Measurements from ENCODE around the gene CREBRF.

DNA sequence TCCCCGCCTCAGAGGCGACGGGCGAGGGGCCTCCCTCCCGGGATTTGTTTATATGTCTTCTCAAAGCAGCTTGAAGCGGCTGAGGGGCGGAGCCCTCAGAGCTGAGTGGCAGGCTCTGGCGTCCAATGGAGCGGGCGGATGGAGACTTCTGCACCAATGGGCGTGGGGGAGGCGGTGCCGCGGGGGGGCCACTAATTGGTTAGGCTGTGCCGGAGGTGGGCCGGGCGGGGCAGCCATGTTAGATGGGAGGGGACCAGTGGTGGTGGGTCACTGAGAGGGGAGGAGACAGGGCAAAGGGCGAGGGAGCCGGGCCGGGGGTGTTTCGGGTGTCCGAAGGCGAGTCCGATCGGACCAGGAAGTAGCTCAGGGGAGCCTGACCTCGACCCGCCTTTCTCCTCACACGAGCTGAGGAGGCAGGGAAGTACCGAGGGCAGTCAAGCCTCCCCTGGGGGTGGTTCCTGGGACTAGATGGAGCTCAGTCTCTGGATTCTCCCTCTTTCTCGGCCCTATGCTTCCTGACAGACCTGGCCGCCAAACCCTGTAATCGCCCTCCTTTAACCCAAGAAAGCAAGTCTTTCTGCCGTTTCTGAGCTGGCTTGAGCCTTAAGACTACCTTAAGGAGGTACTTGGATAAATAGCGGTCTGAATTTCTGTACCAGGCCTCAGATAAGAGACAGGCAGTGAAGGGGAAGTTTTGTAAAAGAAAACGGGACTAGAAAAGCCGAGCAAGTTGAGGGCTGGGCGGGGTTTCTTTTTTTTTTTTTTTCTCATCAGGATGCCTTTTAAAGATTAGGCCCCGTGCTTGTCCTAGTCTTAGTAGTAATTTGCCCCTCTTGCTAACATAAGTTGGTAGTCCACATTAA, 1.1 kb downstream of the CREBRF start:
- TF ChIP-seq, protein P1, sequence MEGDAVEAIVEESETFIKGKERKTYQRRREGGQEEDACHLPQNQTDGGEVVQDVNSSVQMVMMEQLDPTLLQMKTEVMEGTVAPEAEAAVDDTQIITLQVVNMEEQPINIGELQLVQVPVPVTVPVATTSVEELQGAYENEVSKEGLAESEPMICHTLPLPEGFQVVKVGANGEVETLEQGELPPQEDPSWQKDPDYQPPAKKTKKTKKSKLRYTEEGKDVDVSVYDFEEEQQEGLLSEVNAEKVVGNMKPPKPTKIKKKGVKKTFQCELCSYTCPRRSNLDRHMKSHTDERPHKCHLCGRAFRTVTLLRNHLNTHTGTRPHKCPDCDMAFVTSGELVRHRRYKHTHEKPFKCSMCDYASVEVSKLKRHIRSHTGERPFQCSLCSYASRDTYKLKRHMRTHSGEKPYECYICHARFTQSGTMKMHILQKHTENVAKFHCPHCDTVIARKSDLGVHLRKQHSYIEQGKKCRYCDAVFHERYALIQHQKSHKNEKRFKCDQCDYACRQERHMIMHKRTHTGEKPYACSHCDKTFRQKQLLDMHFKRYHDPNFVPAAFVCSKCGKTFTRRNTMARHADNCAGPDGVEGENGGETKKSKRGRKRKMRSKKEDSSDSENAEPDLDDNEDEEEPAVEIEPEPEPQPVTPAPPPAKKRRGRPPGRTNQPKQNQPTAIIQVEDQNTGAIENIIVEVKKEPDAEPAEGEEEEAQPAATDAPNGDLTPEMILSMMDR (conservative IDR thresholded peaks at IDR 0.05 in 1 of 2, IDR thresholded peaks at IDR 0.05 in 1 of 2; ENCODE audit: extremely low read depth in 1 of 2, insufficient read depth in 1 of 2, low read depth in 1 of 2, low read length in 2 of 2): peak in 1 of 2 donors; percentile 26
- TF ChIP-seq EZH2 (IDR thresholded peaks at IDR 0.05; ENCODE audit: borderline replicate concordance, low read length): no peak
